Breast epithelium (tissue), 3 donors: Measurements from ENCODE around the gene SEC24C.

Experiments used
- POLR2A ChIP-seq: fragments of 450-650 bp; IDR thresholded peaks from one replicate; pipeline ENCODE4 v1.6.1; 2016; ENCODE audit warnings: antibody characterized with exemption, mild to moderate bottlenecking, moderate library complexity
- POLR2AphosphoS5 ChIP-seq, 3 donors: sonication (generic); formaldehyde crosslinking; IDR thresholded peaks; one replicate each; pipeline ENCODE4 v1.6.1; 2017; ENCODE audit warnings: antibody characterized with exemption in 3 of 3

GRCh38 chr10:73812657-73813056 is 68.5 kb downstream of the SEC24C start:
- TF ChIP-seq POLR2A, result no peak
- TF ChIP-seq POLR2AphosphoS5 (IDR thresholded peaks at IDR 0.05), result no peak
